Measurements from ENCODE around the gene PLOD2. TPM values are rescaled to one million over a fixed set of nuclear protein-coding genes. Genes with fewer than 3 reads are reported as not detected.

Gene PLOD2
- total and polyA plus RNA-seq, 3 experiments from 2014 or later: 0.18 to 0.35 TPM; not detected in 1

- ChIA-PET POLR2A (no interaction called here), CTCF (no interaction called here)
- H3K4me3 ChIP-seq (ENCODE audit: low read length): no peak overlapping the region
- no peaks in the 10 kb centered on the region for H3K27me3 ChIP-seq (ENCODE audit: insufficient read depth, low read length, poor library complexity, severe bottlenecking)
- no peaks in the 10 kb centered on the region for H3K9me3 ChIP-seq (ENCODE audit: low read length)
- Mint-ChIP-seq H3K27ac (no peak overlapping the region), H3K27me3 (no peaks in the 10 kb centered on the region), H3K4me3 (no peak overlapping the region), H3K36me3 (no peaks in the 10 kb centered on the region), H3K4me1 (no peaks in the 10 kb centered on the region), H3K9me3 (no peaks in the 10 kb centered on the region)
- no peaks in the 10 kb centered on the region for H3K4me1 ChIP-seq (ENCODE audit: insufficient read depth, low read length)
- DNase-seq: no peak
- no peaks in the 10 kb centered on the region for H3K36me3 ChIP-seq (ENCODE audit: insufficient read depth, low read length)
- no peak overlapping the region for H3K27ac ChIP-seq (ENCODE audit: low read depth, low read length)
These were observed 89.4 kb downstream of the PLOD2 start for GRCh38 chr3:146071632-146072031.

GRCh38 chr3:146067048-146067447 is 93.9 kb downstream of the PLOD2 start:
- Mint-ChIP-seq H3K36me3 (no peaks in the 10 kb centered on the region), H3K9me3 (no peaks in the 10 kb centered on the region), H3K4me3 (no peak overlapping the region), H3K4me1 (no peaks in the 10 kb centered on the region), H3K27ac (no peak overlapping the region), H3K27me3 (no peaks in the 10 kb centered on the region)
- no peaks in the 10 kb centered on the region for H3K9me3 ChIP-seq (ENCODE audit: low read length)
- no peaks in the 10 kb centered on the region for H3K36me3 ChIP-seq (ENCODE audit: insufficient read depth, low read length)
- ChIA-PET CTCF (no interaction called here), POLR2A (no interaction called here)
- no peak overlapping the region for H3K4me3 ChIP-seq (ENCODE audit: low read length)
- no peak for DNase-seq
- no peaks in the 10 kb centered on the region for H3K4me1 ChIP-seq (ENCODE audit: insufficient read depth, low read length)
- H3K27me3 ChIP-seq (ENCODE audit: insufficient read depth, low read length, poor library complexity, severe bottlenecking): no peaks in the 10 kb centered on the region
- H3K27ac ChIP-seq (ENCODE audit: low read depth, low read length): no peak overlapping the region

GRCh38 chr3:146065573-146066006 is 95.4 kb downstream of the PLOD2 start:
- no peak for DNase-seq
- no peak overlapping the region for H3K4me3 Mint-ChIP-seq
- ChIA-PET POLR2A (no interaction called here), CTCF (no interaction called here)
- H3K9me3 Mint-ChIP-seq: no peaks in the 10 kb centered on the region
- H3K27ac Mint-ChIP-seq: no peak overlapping the region
- Histone ChIP-seq H3K27ac (ENCODE audit: low read depth, low read length) (no peak overlapping the region), H3K4me3 (ENCODE audit: low read length) (no peak overlapping the region), H3K36me3 (ENCODE audit: insufficient read depth, low read length) (no peaks in the 10 kb centered on the region), H3K4me1 (ENCODE audit: insufficient read depth, low read length) (no peaks in the 10 kb centered on the region), H3K27me3 (ENCODE audit: insufficient read depth, low read length, poor library complexity, severe bottlenecking) (no peaks in the 10 kb centered on the region), H3K9me3 (ENCODE audit: low read length) (no peaks in the 10 kb centered on the region)
- H3K27me3 Mint-ChIP-seq: peaks cover 0 to 2% of the 10 kb centered on the region in 2 donors
- no peaks in the 10 kb centered on the region for H3K4me1 Mint-ChIP-seq
- no peaks in the 10 kb centered on the region for H3K36me3 Mint-ChIP-seq

GRCh38 chr3:146058241-146058640 is 102.7 kb downstream of the PLOD2 start:
- no peaks in the 10 kb centered on the region for H3K9me3 ChIP-seq (ENCODE audit: low read length)
- no peaks in the 10 kb centered on the region for H3K36me3 Mint-ChIP-seq
- no peaks in the 10 kb centered on the region for H3K27me3 ChIP-seq (ENCODE audit: insufficient read depth, low read length, poor library complexity, severe bottlenecking)
- H3K27ac ChIP-seq (ENCODE audit: low read depth, low read length): no peak overlapping the region
- peaks cover 0 to 2% (median 0%) of the 10 kb centered on the region in 5 donors for H3K9me3 Mint-ChIP-seq
- no peak overlapping the region for H3K4me3 ChIP-seq (ENCODE audit: low read length)
- POLR2A ChIA-PET: no interaction called here
- H3K4me1 ChIP-seq (ENCODE audit: insufficient read depth, low read length): no peaks in the 10 kb centered on the region
- CTCF ChIA-PET: no interaction called here
- no peaks in the 10 kb centered on the region for H3K4me1 Mint-ChIP-seq
- H3K4me3 Mint-ChIP-seq: no peak overlapping the region
- DNase-seq: no peak
- H3K27me3 Mint-ChIP-seq: peaks cover 0 to 2% of the 10 kb centered on the region in 2 donors
- no peaks in the 10 kb centered on the region for H3K36me3 ChIP-seq (ENCODE audit: insufficient read depth, low read length)
- no peak overlapping the region for H3K27ac Mint-ChIP-seq

GRCh38 chr3:146052791-146053310 is 108.1 kb downstream of the PLOD2 start:
- no peak for DNase-seq
- no peaks in the 10 kb centered on the region for H3K27me3 Mint-ChIP-seq
- H3K36me3 Mint-ChIP-seq: no peaks in the 10 kb centered on the region
- H3K4me1 ChIP-seq (ENCODE audit: insufficient read depth, low read length): no peaks in the 10 kb centered on the region
- H3K4me1 Mint-ChIP-seq: no peaks in the 10 kb centered on the region
- no peak overlapping the region for H3K4me3 Mint-ChIP-seq
- no peak overlapping the region for H3K27ac Mint-ChIP-seq
- H3K27me3 ChIP-seq (ENCODE audit: insufficient read depth, low read length, poor library complexity, severe bottlenecking): no peaks in the 10 kb centered on the region
- no peaks in the 10 kb centered on the region for H3K36me3 ChIP-seq (ENCODE audit: insufficient read depth, low read length)
- ChIA-PET POLR2A (no interaction called here), CTCF (no interaction called here)
- H3K4me3 ChIP-seq (ENCODE audit: low read length): no peak overlapping the region
- H3K9me3 ChIP-seq (ENCODE audit: low read length): no peaks in the 10 kb centered on the region
- peaks cover 0 to 3% (median 0%) of the 10 kb centered on the region in 5 donors for H3K9me3 Mint-ChIP-seq
- no peak overlapping the region for H3K27ac ChIP-seq (ENCODE audit: low read depth, low read length)

- Histone ChIP-seq H3K27me3 (ENCODE audit: insufficient read depth, low read length, poor library complexity, severe bottlenecking) (no peaks in the 10 kb centered on the region), H3K4me3 (ENCODE audit: low read length) (no peak overlapping the region), H3K4me1 (ENCODE audit: insufficient read depth, low read length) (no peaks in the 10 kb centered on the region), H3K9me3 (ENCODE audit: low read length) (no peaks in the 10 kb centered on the region), H3K27ac (ENCODE audit: low read depth, low read length) (no peak overlapping the region), H3K36me3 (ENCODE audit: insufficient read depth, low read length) (no peaks in the 10 kb centered on the region)
- Mint-ChIP-seq H3K4me1 (no peaks in the 10 kb centered on the region), H3K27ac (no peak overlapping the region), H3K27me3 (no peaks in the 10 kb centered on the region), H3K4me3 (no peak overlapping the region), H3K36me3 (no peaks in the 10 kb centered on the region), H3K9me3 (peaks cover 0 to 3% (median 0%) of the 10 kb centered on the region in 5 donors)
- ChIA-PET POLR2A (no interaction called here), CTCF (no interaction called here)
- DNase-seq: no peak
These were observed 108.8 kb downstream of the PLOD2 start for GRCh38 chr3:146052056-146052790.

- CTCF ChIA-PET: no interaction called here
- Histone ChIP-seq H3K27me3 (ENCODE audit: insufficient read depth, low read length, poor library complexity, severe bottlenecking) (no peaks in the 10 kb centered on the region), H3K36me3 (ENCODE audit: insufficient read depth, low read length) (no peaks in the 10 kb centered on the region), H3K27ac (ENCODE audit: low read depth, low read length) (no peak overlapping the region), H3K4me1 (ENCODE audit: insufficient read depth, low read length) (no peaks in the 10 kb centered on the region), H3K4me3 (ENCODE audit: low read length) (no peak overlapping the region), H3K9me3 (ENCODE audit: low read length) (no peaks in the 10 kb centered on the region)
- Mint-ChIP-seq H3K4me1 (no peaks in the 10 kb centered on the region), H3K27ac (no peak overlapping the region), H3K4me3 (no peak overlapping the region), H3K36me3 (no peaks in the 10 kb centered on the region), H3K9me3 (peaks cover 0 to 3% (median 0%) of the 10 kb centered on the region in 5 donors), H3K27me3 (no peaks in the 10 kb centered on the region)
- DNase-seq: no peak
- POLR2A ChIA-PET: no interaction called here
These were observed 110.3 kb downstream of the PLOD2 start for GRCh38 chr3:146050691-146051090.

- H3K9me3 Mint-ChIP-seq: peaks cover 0 to 2% (median 0%) of the 10 kb centered on the region in 5 donors
- H3K4me1 Mint-ChIP-seq: no peaks in the 10 kb centered on the region
- no peak overlapping the region for H3K4me3 Mint-ChIP-seq
These were observed 113.5 kb downstream of the PLOD2 start for GRCh38 chr3:146047485-146047884.

More at GRCh38 chr3:146047485-146047884, 113.5 kb downstream of the PLOD2 start:
- no peak for DNase-seq
- H3K27me3 ChIP-seq (ENCODE audit: insufficient read depth, low read length, poor library complexity, severe bottlenecking): no peaks in the 10 kb centered on the region
- ChIA-PET CTCF (no interaction called here), POLR2A (no interaction called here)
- Mint-ChIP-seq H3K27me3 (no peaks in the 10 kb centered on the region), H3K27ac (no peak overlapping the region), H3K36me3 (no peaks in the 10 kb centered on the region)
- H3K36me3 ChIP-seq (ENCODE audit: insufficient read depth, low read length): no peaks in the 10 kb centered on the region
- H3K4me1 ChIP-seq (ENCODE audit: insufficient read depth, low read length): no peaks in the 10 kb centered on the region
- no peak overlapping the region for H3K27ac ChIP-seq (ENCODE audit: low read depth, low read length)
- H3K4me3 ChIP-seq (ENCODE audit: low read length): no peak overlapping the region
- no peaks in the 10 kb centered on the region for H3K9me3 ChIP-seq (ENCODE audit: low read length)
